HG03039 (cell line): ENCODE results near the gene CCKAR.
"Not testable (repeated sequence)": the region's sequence is repeated elsewhere in the genome, so short reads cannot be mapped to it uniquely, and the experiment has no call there.

Source experiments
- ATAC-seq: cut with Tn5 transposase; IDR thresholded peaks from one replicate; pipeline ENCODE4 v1.9.1; 2021; ENCODE audit warnings: mild to moderate bottlenecking, moderate library complexity; ENCODE audit not compliant: unreplicated experiment

Gene CCKAR, protein sequence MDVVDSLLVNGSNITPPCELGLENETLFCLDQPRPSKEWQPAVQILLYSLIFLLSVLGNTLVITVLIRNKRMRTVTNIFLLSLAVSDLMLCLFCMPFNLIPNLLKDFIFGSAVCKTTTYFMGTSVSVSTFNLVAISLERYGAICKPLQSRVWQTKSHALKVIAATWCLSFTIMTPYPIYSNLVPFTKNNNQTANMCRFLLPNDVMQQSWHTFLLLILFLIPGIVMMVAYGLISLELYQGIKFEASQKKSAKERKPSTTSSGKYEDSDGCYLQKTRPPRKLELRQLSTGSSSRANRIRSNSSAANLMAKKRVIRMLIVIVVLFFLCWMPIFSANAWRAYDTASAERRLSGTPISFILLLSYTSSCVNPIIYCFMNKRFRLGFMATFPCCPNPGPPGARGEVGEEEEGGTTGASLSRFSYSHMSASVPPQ

DNA sequence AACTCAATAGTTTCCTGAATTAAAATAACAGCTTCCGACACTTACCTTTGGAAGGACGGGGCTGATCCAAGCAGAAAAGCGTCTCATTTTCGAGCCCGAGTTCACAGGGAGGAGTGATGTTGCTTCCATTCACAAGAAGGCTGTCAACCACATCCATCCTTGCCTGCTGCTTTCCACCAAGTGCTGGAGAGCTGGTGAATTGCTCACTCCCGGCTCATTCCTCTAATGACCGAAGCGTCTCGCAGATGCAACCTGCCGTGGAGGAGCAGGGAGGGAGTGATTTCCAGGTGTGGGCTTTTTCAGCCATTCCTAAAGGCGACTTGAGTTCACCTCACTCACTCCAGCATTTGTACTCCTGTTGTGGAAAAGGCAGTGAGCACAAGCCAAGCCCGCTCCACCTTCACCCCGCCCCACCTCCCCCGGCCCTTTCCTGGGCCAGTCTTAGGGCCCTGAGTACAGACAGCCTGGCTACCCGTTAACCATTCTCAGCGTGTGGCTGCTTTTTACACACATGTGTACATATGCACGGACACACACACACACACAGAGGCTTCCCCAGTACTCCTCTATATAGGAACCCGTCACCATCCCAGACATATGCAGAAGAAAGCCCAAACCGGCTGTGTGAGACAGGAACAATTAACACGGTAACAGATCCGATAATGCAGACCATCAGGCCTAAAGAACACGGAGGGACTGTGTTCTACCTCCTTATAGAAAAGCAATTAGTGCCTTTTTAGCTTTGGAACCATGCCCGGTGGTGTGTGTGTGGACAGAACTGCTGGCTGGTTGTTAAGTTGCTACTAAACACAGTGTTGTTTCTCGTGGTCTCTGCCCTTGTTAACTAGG, at the start of gene CCKAR:
Gene CCKAR (minus strand): TSS at position 374 of the 849 bp plus-strand sequence. CDS start 217 bp downstream, at position 157.
- ATAC-seq, result no peak

DNA sequence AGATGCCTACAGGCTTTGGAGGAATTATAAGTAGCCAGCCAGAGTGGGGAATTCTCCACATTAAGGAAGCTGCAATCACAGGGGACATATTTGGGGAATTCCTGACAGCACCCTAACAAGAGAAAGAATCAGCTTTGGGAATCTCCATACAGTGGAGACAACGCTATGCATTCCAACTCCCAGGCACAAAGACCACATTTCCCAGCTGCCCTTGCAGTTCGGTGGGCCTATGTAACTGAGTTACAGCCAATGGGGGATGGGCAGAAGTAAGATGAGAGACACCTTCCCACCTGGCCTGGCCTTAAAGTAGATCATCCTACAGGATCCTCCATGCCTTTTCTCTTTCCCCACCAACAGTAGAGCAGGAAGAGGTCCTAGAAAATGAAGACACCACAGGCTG, 43.4 kb upstream of the CCKAR start:
- ATAC-seq, result no peak

DNA sequence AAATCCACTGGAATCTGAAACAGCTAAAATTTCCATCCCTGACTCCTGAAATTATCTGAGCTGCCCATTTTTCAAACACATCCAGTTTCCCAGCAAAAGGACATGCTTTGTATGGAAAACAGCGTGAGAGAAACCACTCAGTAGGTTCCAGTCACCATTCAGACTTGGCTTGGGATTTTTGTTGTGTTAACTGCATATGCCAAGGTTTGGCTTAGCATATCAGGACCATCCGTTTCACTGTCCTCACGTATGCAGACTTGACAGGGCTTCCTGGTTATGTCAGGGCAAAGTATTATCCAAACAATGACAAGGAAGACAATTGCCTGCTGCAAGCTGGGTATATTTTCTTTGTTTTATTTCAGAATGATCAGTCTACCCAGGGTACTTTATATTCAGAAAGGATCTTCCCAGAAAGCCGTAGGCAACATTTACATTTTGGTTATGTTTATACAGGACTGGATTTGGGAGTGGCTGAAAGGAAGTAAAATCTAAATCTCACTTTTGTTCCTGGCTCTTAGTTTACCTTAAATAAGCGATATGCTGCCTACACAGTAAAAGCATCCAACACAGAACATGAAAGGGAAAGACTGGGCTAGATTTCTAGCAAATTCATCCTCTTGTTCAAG, 41.3 kb upstream of the CCKAR start:
- no peak for ATAC-seq

DNA sequence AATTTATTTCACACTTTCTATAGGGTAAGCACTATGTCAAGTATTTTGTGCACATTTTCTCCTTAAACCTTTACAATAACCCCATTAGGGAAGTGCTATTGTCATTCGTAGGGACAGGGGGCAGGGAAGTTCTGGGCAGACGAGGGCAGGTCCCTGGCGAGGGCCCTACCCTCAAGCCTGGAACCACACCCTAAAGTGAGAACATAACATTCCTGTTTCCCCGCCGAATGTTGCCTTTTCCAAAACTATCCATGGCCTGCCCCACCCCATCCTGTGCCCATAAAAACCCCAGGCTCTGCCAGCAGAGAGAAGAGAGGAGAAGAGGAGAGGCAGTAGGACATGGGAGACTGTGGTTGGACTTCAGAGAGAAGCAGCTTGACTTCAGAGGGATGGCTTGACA, 39.8 kb upstream of the CCKAR start:
- ATAC-seq, result no peak

DNA sequence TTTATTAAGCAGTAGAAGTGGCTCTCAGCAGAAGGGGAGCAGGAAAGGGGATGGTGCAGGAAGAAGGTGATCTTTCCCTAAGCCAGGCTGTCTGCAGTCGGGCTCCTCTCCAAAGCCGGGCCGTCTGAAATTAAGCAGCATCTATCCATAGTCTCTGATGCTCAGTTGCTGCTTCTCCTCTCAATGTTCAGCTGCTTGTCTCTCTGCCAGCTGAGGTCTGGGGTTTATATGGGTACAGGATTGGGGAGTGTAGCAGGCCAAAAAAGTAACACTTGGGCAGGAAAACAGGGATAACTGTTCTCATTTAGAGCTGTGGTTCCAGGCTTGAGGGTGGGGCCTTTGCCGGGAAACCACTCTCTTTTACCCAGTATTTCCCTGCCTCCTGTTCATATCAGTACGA, 39.2 kb upstream of the CCKAR start:
- no peak for ATAC-seq

DNA sequence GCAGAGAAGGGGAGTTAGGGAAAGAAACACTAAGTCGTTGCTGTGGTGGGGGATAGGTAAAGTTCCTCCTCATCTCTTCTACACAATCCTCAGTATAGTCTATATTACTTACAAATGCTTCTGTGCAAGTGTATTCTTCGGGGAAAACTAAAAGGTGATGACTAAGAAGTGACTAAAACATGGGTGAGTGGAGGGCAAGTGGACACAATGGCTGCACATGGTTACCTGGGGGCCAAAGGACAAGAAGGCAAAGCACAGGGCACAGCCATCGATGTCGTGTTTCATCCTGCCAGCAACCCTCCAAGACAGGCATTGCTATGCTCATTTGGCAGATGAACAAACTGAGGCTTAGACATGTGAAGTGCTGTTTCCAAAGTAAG, 35.5 kb upstream of the CCKAR start:
- no peak for ATAC-seq

DNA sequence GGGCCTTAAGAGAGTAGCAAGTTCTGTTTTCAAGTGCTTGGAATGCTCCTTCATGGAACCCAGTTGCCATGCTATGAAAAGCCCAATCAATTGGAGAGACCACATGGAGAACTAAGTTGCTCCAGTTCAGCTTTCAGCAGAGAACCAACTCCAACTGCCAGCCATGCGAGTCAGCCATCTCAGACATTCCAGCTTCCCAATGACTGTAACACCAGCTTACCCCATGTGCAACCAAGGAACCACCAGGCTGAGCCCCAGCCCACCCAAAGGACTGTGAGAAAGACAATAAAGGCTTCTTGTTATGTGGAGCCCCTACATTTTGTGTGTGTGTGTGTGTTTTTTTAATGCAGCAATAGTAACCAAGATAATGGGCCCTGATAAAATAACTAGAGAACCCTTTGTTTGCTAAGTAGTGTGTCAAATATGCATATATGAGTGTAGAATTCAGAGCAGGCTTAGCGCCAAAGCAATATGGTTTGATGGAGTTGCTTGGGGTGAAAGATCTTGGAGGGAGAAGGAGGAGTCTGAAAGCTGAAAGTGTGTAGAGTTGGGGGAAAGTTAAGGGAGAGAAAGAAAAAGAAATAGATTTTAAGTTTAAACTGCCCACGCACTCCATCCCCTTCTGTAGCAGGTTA, 35.0 kb upstream of the CCKAR start:
- no peak for ATAC-seq

DNA sequence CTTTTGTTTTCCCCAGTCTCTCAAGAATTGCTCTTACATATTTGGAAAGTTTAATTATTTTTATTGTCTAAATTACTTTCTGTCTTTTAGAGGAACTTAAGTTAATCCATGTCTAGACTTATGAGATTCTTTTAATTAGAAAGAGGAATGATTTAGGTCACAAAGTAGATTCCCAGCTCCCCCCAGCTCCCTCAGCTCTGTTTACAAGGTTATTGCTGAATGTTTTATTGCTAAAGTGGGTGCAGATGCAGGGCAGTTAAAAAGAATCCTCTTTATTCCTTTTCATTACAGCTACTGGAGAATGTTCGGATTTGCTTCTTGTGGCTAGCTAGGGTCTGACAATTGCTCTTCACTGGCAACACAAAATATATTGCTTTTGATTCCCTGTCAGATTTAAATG, 33.7 kb upstream of the CCKAR start:
- no peak for ATAC-seq

DNA sequence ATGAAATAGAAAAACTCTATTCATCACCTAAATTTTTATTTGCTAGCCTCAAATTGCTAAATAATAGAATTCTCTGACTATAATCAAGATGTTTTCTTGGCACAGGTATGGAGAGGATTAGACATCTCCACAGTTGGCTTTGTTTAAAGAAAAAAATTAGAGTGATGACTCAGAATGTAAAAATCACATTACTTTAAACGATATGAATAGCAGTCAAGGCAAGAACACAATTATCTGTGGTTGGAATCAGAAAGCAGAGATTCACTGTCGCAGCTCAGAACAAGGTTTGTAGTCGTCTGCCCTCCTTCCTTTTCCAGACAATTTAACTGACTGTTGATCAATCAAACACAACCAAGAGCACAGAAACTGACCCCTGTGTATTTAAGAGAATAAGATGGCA, 32.2 kb upstream of the CCKAR start:
- no peak for ATAC-seq

DNA sequence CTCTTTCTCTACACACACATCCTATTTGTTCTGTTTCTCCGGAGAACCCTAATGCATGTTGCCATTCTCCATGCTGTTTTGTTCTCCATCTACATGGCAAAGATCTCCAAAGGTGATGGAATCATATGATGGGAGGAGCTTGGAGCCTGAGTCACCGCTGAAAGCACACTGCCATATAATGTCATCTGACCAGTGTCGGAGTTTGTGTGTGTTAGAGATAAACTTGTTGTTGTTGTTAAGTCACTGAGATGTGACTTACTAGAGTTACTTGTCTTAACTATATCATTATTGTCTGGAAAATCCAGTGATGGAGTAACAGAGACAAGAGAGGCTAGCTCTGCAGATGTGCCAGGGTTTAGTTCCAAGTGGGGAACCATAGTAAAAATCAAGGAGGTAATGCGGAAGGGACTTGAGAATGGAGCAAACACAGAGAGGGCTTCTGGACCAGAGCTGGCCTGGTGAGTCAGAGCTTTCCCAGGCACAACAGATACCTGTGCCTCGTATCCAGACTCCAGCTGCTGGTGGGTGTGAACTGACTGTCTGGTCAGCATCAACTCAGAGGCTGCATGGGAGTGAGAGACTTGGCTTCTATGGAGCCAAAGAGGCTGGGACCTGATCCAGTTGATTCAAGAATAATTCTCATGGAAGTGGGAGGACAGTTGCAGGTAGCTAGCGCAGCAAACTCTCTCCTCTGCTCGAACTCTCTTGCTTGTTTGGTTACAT, 30.6 kb upstream of the CCKAR start:
- no peak for ATAC-seq

DNA sequence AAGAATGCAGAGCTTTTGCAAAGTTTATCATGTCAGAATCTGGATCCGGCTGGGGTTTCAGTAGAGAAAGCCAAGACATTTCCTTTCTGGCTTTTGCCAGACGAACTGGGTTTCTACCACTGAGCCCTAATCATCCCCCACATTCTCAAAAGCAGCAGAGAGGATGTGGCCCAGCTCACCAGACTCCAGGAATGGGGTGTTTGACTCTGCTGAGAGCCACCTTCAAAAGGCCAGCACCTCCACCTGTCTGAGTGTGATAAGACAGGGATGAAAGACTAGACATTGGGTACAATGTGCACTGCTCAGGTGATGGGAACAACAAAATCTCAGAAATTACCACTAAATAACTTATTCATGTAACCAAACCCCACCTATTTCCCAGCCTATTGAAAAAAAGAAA, 25.7 kb upstream of the CCKAR start:
- ATAC-seq, result no peak

DNA sequence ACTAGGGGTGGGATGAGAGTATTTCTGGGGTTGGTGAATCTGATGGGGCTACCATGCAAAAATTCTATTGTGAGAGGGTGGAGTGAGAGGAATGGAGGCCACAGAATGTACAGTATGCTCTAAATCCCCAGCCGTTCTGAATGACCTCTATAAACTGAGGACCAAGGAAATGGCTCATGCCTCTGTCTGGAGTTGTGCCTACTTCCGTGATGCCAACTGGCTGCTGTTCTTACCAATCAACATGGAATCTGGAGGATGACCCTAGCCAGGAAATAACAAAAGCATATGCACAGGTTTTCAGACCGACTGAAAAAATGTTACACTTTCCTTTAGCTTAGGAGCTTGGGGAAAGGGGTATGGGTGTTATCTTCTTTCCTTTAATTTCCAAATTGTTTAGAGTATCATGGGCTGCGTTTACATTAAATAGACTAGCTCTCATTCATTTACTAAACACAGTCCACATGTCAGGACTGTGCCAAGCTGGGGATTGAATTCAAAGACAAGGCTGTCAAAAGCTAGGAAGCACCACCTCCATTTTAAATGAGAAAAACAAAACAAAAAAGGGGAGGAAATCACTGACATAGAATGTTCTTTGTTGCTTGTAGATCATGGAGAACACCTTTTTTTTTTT, 20.2 kb upstream of the CCKAR start:
- ATAC-seq, result no peak

DNA sequence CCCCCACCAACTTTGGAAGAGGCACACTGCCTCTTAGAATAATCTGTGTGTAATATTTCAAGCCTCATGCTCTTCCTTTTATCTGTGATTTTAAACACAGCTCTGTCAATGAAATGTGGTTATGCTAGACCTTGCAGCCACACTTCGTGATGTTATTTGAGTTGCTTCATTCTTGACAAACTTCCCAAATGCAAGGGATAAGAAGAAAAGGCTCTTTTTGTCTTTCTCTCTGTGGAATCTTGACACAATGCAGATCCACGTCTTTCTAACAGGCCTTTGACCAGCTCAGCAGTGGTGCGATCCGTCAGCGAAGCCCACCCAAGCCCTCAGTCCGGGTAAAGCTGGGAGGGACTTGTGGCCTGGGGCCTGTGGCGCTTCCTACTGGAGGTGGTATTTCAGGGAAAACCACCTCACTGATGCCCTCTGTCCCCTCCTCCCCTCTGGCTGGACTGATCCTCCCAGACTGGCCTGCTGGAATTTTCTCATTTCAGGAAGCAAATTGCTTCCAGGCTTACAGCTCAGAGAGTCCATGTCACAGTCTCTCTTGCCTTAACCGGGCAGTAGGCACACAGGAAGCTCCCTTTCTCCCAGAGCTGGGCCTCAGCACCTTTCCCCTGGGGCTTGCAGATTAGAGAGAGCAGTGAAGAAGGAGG, 19.5 kb upstream of the CCKAR start:
- no peak for ATAC-seq

DNA sequence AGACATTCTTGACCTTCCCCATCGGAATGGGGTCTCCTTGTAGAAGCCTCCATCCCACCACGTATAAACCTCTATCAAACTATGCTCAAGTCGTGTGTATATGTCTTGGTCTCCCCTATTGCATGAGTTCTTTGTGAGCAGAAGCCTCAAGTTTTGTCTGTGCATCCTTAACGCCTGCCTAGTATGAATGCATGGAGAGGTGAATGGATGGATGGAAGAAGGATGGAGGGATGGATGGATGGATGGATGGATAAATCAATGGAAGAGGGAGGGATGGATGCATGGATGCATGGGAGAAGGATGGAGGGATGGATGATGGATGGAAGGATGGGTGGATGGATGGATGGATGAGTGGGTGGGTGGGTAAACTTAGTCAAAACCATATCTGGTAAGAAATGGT, 17.0 kb upstream of the CCKAR start:
- no peak for ATAC-seq

DNA sequence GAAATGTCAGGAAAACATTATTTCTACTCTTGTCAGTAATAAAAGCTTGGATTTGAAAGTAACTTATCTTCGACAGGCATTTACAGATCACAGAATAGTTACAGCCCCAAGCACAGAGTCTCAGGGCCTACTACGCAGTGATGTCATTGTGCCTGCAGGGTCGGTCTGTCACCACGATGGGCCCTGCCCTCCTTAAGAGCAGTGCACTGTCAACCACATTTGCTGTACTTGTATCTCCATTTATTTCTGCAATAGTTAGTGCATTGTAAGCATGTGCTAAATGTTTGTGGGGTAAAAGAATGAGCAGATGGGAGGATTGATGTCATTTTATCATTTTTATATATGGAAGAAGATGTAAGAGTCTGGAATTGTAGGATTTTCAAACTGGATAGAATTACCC, 13.6 kb upstream of the CCKAR start:
- ATAC-seq, result no peak

DNA sequence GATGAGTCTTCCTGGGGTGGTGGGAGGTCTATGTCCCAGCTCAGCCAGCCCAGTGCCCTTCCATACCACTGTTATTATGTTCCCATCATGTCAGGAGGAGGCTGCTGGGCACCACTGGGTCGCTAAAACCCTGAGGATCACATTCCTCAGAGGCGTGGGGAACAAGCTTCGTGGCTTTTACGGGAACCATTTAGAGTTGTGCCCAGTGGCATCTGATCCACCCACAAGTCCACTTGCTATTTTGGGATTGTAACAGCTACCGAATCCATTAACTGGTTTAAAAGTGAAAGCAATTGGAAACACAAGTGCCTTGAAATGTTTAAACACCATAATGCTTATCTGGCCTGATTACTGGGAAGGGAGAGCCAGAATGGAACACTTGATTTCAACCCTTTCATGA, 13.1 kb upstream of the CCKAR start:
- ATAC-seq, result no peak

DNA sequence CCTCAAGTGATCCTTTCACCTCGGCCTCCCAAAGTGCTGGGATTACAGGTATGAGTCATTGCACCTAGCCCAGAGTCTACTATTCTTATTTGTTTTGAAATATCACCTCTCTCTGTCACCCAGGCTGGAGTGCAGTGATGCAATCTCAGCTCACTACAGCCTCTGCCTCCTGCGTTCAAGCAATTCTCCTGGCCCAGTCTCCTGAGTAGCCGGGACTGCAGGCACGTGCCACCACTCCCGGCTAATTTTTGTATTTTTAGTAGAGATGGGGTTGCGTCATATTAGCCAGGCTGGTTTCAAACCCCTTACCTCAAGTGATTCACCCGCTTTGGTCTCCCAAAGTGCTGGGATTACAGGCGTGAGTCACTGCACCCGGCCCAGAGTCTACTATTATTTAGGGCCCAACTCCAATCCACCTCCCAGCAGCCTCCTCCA, 10.3 kb upstream of the CCKAR start:
- ATAC-seq, result not testable (repeated sequence)

DNA sequence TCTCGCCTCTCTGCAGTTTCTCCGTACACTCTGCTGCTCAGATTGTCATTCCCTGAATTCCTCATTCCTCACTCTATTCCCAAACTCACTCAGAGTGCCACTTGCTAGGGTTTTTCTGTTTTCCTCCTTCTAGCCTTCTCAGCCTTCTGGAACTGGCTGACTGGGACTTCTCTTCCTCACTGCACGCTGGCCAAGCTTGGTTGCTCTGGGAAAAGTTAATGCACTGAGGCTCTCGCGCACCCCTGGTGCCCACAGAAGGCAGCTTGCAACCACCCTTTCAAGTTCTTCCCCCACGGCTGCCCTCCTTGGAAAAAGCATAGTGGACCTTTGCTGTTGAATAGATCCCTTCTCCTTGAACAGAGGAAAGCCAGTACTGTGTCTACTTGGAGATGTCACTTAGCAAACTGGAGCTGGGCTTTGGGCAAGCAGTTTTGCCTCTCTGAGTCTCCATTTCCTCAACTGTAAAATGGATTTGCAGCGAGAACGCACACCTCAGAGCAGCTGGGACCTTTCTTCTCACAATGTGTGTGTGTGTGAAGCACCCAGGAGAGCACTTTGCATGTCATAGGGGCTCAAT, 6.0 kb upstream of the CCKAR start:
- no peak for ATAC-seq

DNA sequence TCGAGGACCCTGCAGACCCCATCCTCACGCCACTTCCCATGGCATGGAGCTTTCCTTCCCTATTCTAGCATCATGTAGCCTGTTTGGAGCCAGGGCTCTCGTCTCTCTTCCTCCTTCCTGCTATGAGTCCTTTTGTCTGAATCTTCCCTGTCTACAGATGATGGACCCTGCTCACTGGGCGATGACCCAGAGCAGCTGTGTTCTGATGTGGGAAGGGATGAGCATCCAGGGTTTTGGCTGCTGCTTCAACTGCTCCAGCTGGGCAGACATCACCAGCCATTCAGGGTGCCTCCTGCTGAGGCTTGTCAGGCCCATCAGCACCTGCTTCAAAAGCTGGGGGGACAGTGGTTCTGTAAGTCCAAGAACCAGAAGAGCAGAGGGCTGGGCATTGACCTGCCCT, 3.2 kb upstream of the CCKAR start:
- no peak for ATAC-seq
